CD4-positive, alpha-beta T cell treated with Interleukin-10 for 1 hour (primary cell): ENCODE results near the gene FKBP1B.
"Not testable (repeated sequence)": the region's sequence is repeated elsewhere in the genome, so short reads cannot be mapped to it uniquely, and the experiment has no call there.

Experiments
- DNase-seq: peaks from one replicate; pipeline ENCODE4 v3.0.0-alpha.2; 2020

Gene FKBP1B

GRCh38 chr2:24073816-24074215 lies 24.3 kb downstream of the FKBP1B start:
- DNase-seq: no peak

- no peak for DNase-seq
Measured at GRCh38 chr2:24075259-24075658, 25.7 kb downstream of the FKBP1B start.

GRCh38 chr2:24075915-24076848 lies 26.6 kb downstream of the FKBP1B start, which contains the start of gene SF3B6:
Gene SF3B6, minus strand, starts transcription at chr2:24076326. Its CDS starts 97 bp downstream, at chr2:24076229.
- DNase-seq: peak; percentile 100

GRCh38 chr2:24076849-24077534 lies 27.5 kb downstream of the FKBP1B start:
- DNase-seq: no peak

- no peak for DNase-seq
Measured at GRCh38 chr2:24077535-24077877, 28.0 kb downstream of the FKBP1B start.

GRCh38 chr2:24077879-24078278 lies 28.3 kb downstream of the FKBP1B start:
- DNase-seq: no peak

GRCh38 chr2:24080701-24081100 lies 31.2 kb downstream of the FKBP1B start:
- no peak for DNase-seq

- no peak for DNase-seq
Measured at GRCh38 chr2:24082787-24083566, 33.4 kb downstream of the FKBP1B start.

GRCh38 chr2:24083567-24084385 lies 34.2 kb downstream of the FKBP1B start:
- DNase-seq: peak; percentile 52

- DNase-seq: peak; percentile 78
Measured at GRCh38 chr2:24084386-24085199, 35.1 kb downstream of the FKBP1B start, which contains the start of gene TP53I3. Gene TP53I3, minus strand, starts transcription at chr2:24084834. Its CDS starts 508 bp downstream, at chr2:24084326.

GRCh38 chr2:24085200-24085489 lies 35.6 kb downstream of the FKBP1B start:
- DNase-seq: no peak

GRCh38 chr2:24086241-24086640 lies 36.7 kb downstream of the FKBP1B start:
- DNase-seq: no peak

- DNase-seq: no peak
Measured at GRCh38 chr2:24087032-24087431, 37.5 kb downstream of the FKBP1B start.

GRCh38 chr2:24088821-24089359 lies 39.3 kb downstream of the FKBP1B start:
- no peak for DNase-seq

- DNase-seq: not testable (repeated sequence)
Measured at GRCh38 chr2:24093270-24093669, 43.7 kb downstream of the FKBP1B start.

- not testable (repeated sequence) for DNase-seq
Measured at GRCh38 chr2:24095171-24095677, 45.7 kb downstream of the FKBP1B start.

- not testable (repeated sequence) for DNase-seq
Measured at GRCh38 chr2:24100732-24101131, 51.2 kb downstream of the FKBP1B start.

GRCh38 chr2:24101992-24102391 lies 52.5 kb downstream of the FKBP1B start:
- DNase-seq: no peak

GRCh38 chr2:24102677-24103076 lies 53.1 kb downstream of the FKBP1B start:
- no peak for DNase-seq

- DNase-seq: no peak
Measured at GRCh38 chr2:24104110-24104650, 54.6 kb downstream of the FKBP1B start.

GRCh38 chr2:24104906-24105305 lies 55.4 kb downstream of the FKBP1B start:
- no peak for DNase-seq
